ENCODE results near the gene RBM47. TPM values are rescaled to one million over a fixed set of nuclear protein-coding genes. Genes with fewer than 3 reads are reported as not detected.

Gene RBM47
- total and polyA plus RNA-seq, 10 of the 15 experiments (the other 5 are each of a cell fraction or from before 2014, with no cell fraction given): 7.9 to 45.0 (median 28.7) TPM

- TF ChIP-seq CUX1 (IDR thresholded peaks at IDR 0.05; ENCODE audit: insufficient replicate concordance, low read depth, low read length): no peak
- TF ChIP-seq FOS (IDR thresholded peaks at IDR 0.05; ENCODE audit: borderline replicate concordance, extremely low read depth, insufficient read length): no peak
- no peak for TF ChIP-seq TARDBP (IDR thresholded peaks at IDR 0.05; ENCODE audit: borderline replicate concordance)
These were observed 53.8 kb downstream of the RBM47 start (continued) for GRCh38 chr4:40575846-40576245.

- ChIA-PET RAD21 (ENCODE audit: unreplicated experiment) (interaction anchor here (0.7 to 3.3 kb wide), 7 partner anchors 10 to 403 kb away, joined by 3 to 17 read pairs (median 5); no protein-coding TSS in a partner anchor), SMC1A (ENCODE audit: uncharacterized antibody, unreplicated experiment) (interaction anchor here (0.5 to 7.3 kb wide), 16 partner anchors 10 to 151 kb away, joined by 3 to 90 read pairs (median 4); no protein-coding TSS in a partner anchor), POLR2A (interaction anchor here (0.6 to 5.3 kb wide), 9 partner anchors 9 to 100 kb away, joined by 3 to 51 read pairs (median 4); no protein-coding TSS in a partner anchor), CTCF (interaction anchor here (0.6 to 5.1 kb wide), 10 partner anchors 10 to 257 kb away, joined by 3 to 28 read pairs (median 4); partner anchors contain the start of gene RBM47)
- H3K9ac ChIP-seq (ENCODE audit: control insufficient read depth, insufficient read depth, low read length): peak overlapping the region; percentile 30
- H3K4me3 ChIP-seq: peak overlapping the region; percentile 4
- peaks cover 83% of the 10 kb centered on the region for H3K79me2 ChIP-seq (ENCODE audit: control insufficient read depth, insufficient read depth, low read length)
- in situ Hi-C loops (cut with MboI) (no loop called here), intact Hi-C loops (cut with micrococcal nuclease; ENCODE audit: unreplicated experiment) (loop anchor here (5.0 to 10.0 kb wide), 2 partner anchors 99 to 141 kb away; no protein-coding TSS in a partner anchor)
- H3K36me3 ChIP-seq (ENCODE audit: control insufficient read depth in 2 of 2, insufficient read depth in 2 of 2, low read length in 1 of 2): peaks cover 2% of the 10 kb centered on the region in 2 experiments; a peak in 3 of 4 replicates
- H3K27ac ChIP-seq (ENCODE audit: control insufficient read depth, insufficient read depth): peak overlapping the region; percentile 89
- H3K4me2 ChIP-seq (ENCODE audit: control insufficient read depth, insufficient read depth): peak overlapping the region; percentile 68
- WGBS (ENCODE audit: insufficient coverage, insufficient replicate concordance, low lambda C conversion rate, missing lambda C conversion rate): 17% methylated on average over 6 of the region's 6 CpGs
- DNase-seq (ENCODE audit: low read depth, low spot score) (peak; percentile 45), FAIRE-seq (peak; percentile 83), ATAC-seq (peak; percentile 9; the same call in 1 of the 3 replicates)
- peaks cover 54% of the 10 kb centered on the region for H3K4me1 ChIP-seq (ENCODE audit: control insufficient read depth, insufficient read depth, low read length)
- H3K27me3 ChIP-seq (replicated peaks in 1 of 2; ENCODE audit: control insufficient read depth in 2 of 2, insufficient read depth in 2 of 2, low read length in 1 of 2): no peaks in the 10 kb centered on the region
- no peaks in the 10 kb centered on the region for H4K20me1 ChIP-seq (ENCODE audit: control insufficient read depth, insufficient read depth)
- no peaks in the 10 kb centered on the region for H3K9me3 ChIP-seq (replicated peaks; ENCODE audit: control insufficient read depth, insufficient read depth, low read length)
- BruUV-seq (replicated peaks): no TSS peak
- H2AFZ ChIP-seq (ENCODE audit: control insufficient read depth, low read depth, low read length): no peak overlapping the region
- TF ChIP-seq FOS (IDR thresholded peaks at IDR 0.05; ENCODE audit: borderline replicate concordance, extremely low read depth, insufficient read length) (no peak), ZBTB40 (IDR thresholded peaks at IDR 0.05; ENCODE audit: borderline replicate concordance) (peak; percentile 38; the same call in 1 of the 2 replicates), RUNX3 (IDR thresholded peaks at IDR 0.05; ENCODE audit: low read length) (peak; percentile 53), MTA2 (IDR thresholded peaks at IDR 0.05; ENCODE audit: low read depth) (0 out of 2 replicates have a peak, but pooled peaks have one; percentile 36)
These were observed 55.9 kb downstream of the RBM47 start for GRCh38 chr4:40573593-40574311.

Data from GM12878 (cell line).